ENCODE measurements around the gene FXYD6. TPM values are rescaled to one million over a fixed set of nuclear protein-coding genes. Genes with fewer than 3 reads are reported as not detected.

Gene FXYD6
- total and polyA plus RNA-seq, 2 of the 8 experiments (the other 6 are each of a cell fraction or from before 2014, with no cell fraction given), result 44.6 to 117 TPM

- TF ChIP-seq SIN3A (conservative IDR thresholded peaks at IDR 0.05 in 1 of 2, IDR thresholded peaks at IDR 0.05 in 1 of 2; ENCODE audit: low read depth in 1 of 2, low read length in 2 of 2), result no peak
These were observed 24.4 kb upstream of the FXYD6 start (continued) for GRCh38 chr11:117900720-117901440.
